ENCODE data around the gene ATP5PO. TPM values are rescaled to one million over a fixed set of nuclear protein-coding genes. Genes with fewer than 3 reads are reported as not detected.

ATP5PO gene
- total RNA-seq = 100 TPM
- long read RNA-seq, transcript ATP5PO-201 (7 exons, 932 nt) = major isoform, 67 of 78 reads
- long read RNA-seq, partial matches to known transcripts = 4 of 78 reads
- long read RNA-seq, other reads (novel, unspliced or antisense) = 5 of 78 reads

GRCh38 chr21:33915368-33916199, at the start of gene ATP5PO:
Gene ATP5PO, minus strand, starts transcription at chr21:33915804. Its CDS starts 41 bp downstream, at chr21:33915763.
- no peak for TF ChIP-seq CTCF (IDR thresholded peaks at IDR 0.05)
- H3K36me3 ChIP-seq = peaks cover 33% of the 10 kb centered on the region
- H3K27ac ChIP-seq = peak within 1 kb of the TSS; percentile 91
- DNase-seq = peak; percentile 99
- H3K9me3 ChIP-seq = no peaks in the 10 kb centered on the region
- H3K4me1 ChIP-seq = peaks cover 23% of the 10 kb centered on the region
- peak within 1 kb of the TSS; percentile 98 for H3K4me3 ChIP-seq
- intact Hi-C loops (cut with DNase I) = no loop called here
- H3K27me3 ChIP-seq (ENCODE audit: low read depth) = no peaks in the 10 kb centered on the region
- peak; percentile 100 for ATAC-seq

GRCh38 chr21:33964706-33965325, 49.2 kb upstream of the ATP5PO start:
- no peak for ATAC-seq
- intact Hi-C loops (cut with DNase I) = no loop called here
- DNase-seq = no peak
- Histone ChIP-seq H3K4me3 (no peak overlapping the region), H3K4me1 (peaks cover 10% of the 10 kb centered on the region), H3K9me3 (no peaks in the 10 kb centered on the region), H3K36me3 (no peaks in the 10 kb centered on the region), H3K27ac (no peak overlapping the region), H3K27me3 (ENCODE audit: low read depth) (no peaks in the 10 kb centered on the region)
- no peak for TF ChIP-seq CTCF (IDR thresholded peaks at IDR 0.05)

GRCh38 chr21:33963848-33964555, 48.4 kb upstream of the ATP5PO start:
- H3K9me3 ChIP-seq = no peaks in the 10 kb centered on the region
- peaks cover 10% of the 10 kb centered on the region for H3K4me1 ChIP-seq
- TF ChIP-seq CTCF (IDR thresholded peaks at IDR 0.05) = no peak
- no peaks in the 10 kb centered on the region for H3K27me3 ChIP-seq (ENCODE audit: low read depth)
- ATAC-seq (no peak), DNase-seq (no peak)
- H3K4me3 ChIP-seq = no peak overlapping the region
- intact Hi-C loops (cut with DNase I) = no loop called here
- H3K27ac ChIP-seq = no peak overlapping the region
- H3K36me3 ChIP-seq = no peaks in the 10 kb centered on the region

GRCh38 chr21:33962290-33962689, 46.7 kb upstream of the ATP5PO start:
- Histone ChIP-seq H3K9me3 (no peaks in the 10 kb centered on the region), H3K36me3 (no peaks in the 10 kb centered on the region), H3K27me3 (ENCODE audit: low read depth) (no peaks in the 10 kb centered on the region), H3K4me1 (peaks cover 10% of the 10 kb centered on the region), H3K4me3 (no peak overlapping the region), H3K27ac (no peak overlapping the region)
- no peak for TF ChIP-seq CTCF (IDR thresholded peaks at IDR 0.05)
- intact Hi-C loops (cut with DNase I) = no loop called here
- ATAC-seq (no peak), DNase-seq (no peak)

- Histone ChIP-seq H3K4me3 (no peak overlapping the region), H3K9me3 (no peaks in the 10 kb centered on the region), H3K4me1 (no peaks in the 10 kb centered on the region), H3K27me3 (ENCODE audit: low read depth) (no peaks in the 10 kb centered on the region), H3K36me3 (no peaks in the 10 kb centered on the region), H3K27ac (no peak overlapping the region)
- DNase-seq (no peak), ATAC-seq (no peak)
- TF ChIP-seq CTCF (IDR thresholded peaks at IDR 0.05) = no peak
- intact Hi-C loops (cut with DNase I) = no loop called here
Observed at GRCh38 chr21:33961061-33961460, 45.5 kb upstream of the ATP5PO start.

All from lower lobe of right lung (tissue), 2 donors.